SJCRH30 (cell line): ENCODE data around the gene CORO2A. TPM values are rescaled to one million over a fixed set of nuclear protein-coding genes. Genes with fewer than 3 reads are reported as not detected.
"Not testable (repeated sequence)": the region's sequence is repeated elsewhere in the genome, so short reads cannot be mapped to it uniquely, and the experiment has no call there.

Source experiments
- DNase-seq, 2 experiments: peaks; one replicate each; pipeline ENCODE4 v3.0.0-alpha.2; 2015 to 2020
- H3K27ac ChIP-seq: fragments of 250-450 bp; sonication (Bioruptor Pico); 2 replicates; pipeline ENCODE4 v1.5.1; 2020; ENCODE audit warnings: mild to moderate bottlenecking, moderate library complexity
- H3K27me3 ChIP-seq: fragments of 250-450 bp; sonication (Bioruptor Pico); 2 replicates; pipeline ENCODE4 v1.5.1; 2020; ENCODE audit warnings: mild to moderate bottlenecking, moderate library complexity
- H3K36me3 ChIP-seq: fragments of 250-450 bp; sonication (Bioruptor Pico); 2 replicates; pipeline ENCODE4 v1.5.1; 2020; ENCODE audit warnings: mild to moderate bottlenecking, moderate library complexity
- H3K4me1 ChIP-seq: fragments of 250-450 bp; sonication (Bioruptor Pico); 2 replicates; pipeline ENCODE4 v1.5.1; 2020; ENCODE audit warnings: mild to moderate bottlenecking, moderate library complexity
- H3K4me3 ChIP-seq: fragments of 250-450 bp; sonication (Bioruptor Pico); 2 replicates; pipeline ENCODE4 v1.5.1; 2020; ENCODE audit warnings: mild to moderate bottlenecking, moderate library complexity
- H3K9me3 ChIP-seq: fragments of 250-450 bp; sonication (Bioruptor Pico); replicated peaks from 2 replicates; pipeline ENCODE4 v1.5.1; 2020; ENCODE audit warnings: mild to moderate bottlenecking, moderate library complexity
- total RNA-seq: library from RNA; depleted of rRNA; stranded (reverse); fragments of >200 nt; shearing (Covaris generic); gene quantifications from 2 replicates; pipeline ENCODE4 v1.2.3, GENCODE V29; 2014

Gene CORO2A
- total RNA-seq, 1 experiment from 2014 or later = 0.55 TPM

GRCh38 chr9:98142182-98142907, 50.1 kb downstream of the CORO2A start:
- Histone ChIP-seq H3K9me3 (no peaks in the 10 kb centered on the region), H3K4me3 (no peak overlapping the region), H3K36me3 (no peaks in the 10 kb centered on the region), H3K27me3 (no peaks in the 10 kb centered on the region), H3K4me1 (peaks cover 3% of the 10 kb centered on the region; the same call in 1 of the 2 replicates), H3K27ac (no peak overlapping the region)
- DNase-seq = peak; percentile 27 to 49

- Histone ChIP-seq H3K27ac (no peak overlapping the region), H3K36me3 (no peaks in the 10 kb centered on the region), H3K27me3 (no peaks in the 10 kb centered on the region; the same call in 1 of the 2 replicates), H3K4me3 (no peak overlapping the region), H3K4me1 (peaks cover 3% of the 10 kb centered on the region; the same call in 1 of the 2 replicates), H3K9me3 (no peaks in the 10 kb centered on the region)
- DNase-seq = no peak
Measured at GRCh38 chr9:98140503-98140902, 51.9 kb downstream of the CORO2A start.

GRCh38 chr9:98136489-98136888, 55.9 kb downstream of the CORO2A start:
- no peak overlapping the region for H3K4me3 ChIP-seq
- H3K27ac ChIP-seq = no peak overlapping the region
- no peak for DNase-seq
- peaks cover 2% of the 10 kb centered on the region; the same call in 1 of the 2 replicates for H3K27me3 ChIP-seq
- H3K36me3 ChIP-seq = no peaks in the 10 kb centered on the region
- no peaks in the 10 kb centered on the region for H3K9me3 ChIP-seq
- no peaks in the 10 kb centered on the region for H3K4me1 ChIP-seq

- Histone ChIP-seq H3K4me3 (no peak overlapping the region), H3K9me3 (no peaks in the 10 kb centered on the region), H3K36me3 (no peaks in the 10 kb centered on the region), H3K27ac (no peak overlapping the region), H3K4me1 (no peaks in the 10 kb centered on the region), H3K27me3 (peaks cover 2% of the 10 kb centered on the region; the same call in 1 of the 2 replicates)
- no peak for DNase-seq
Measured at GRCh38 chr9:98135938-98136337, 56.5 kb downstream of the CORO2A start.

- no peaks in the 10 kb centered on the region for H3K9me3 ChIP-seq
- H3K4me3 ChIP-seq = no peak overlapping the region
- peaks cover 5% of the 10 kb centered on the region; the same call in 1 of the 2 replicates for H3K27me3 ChIP-seq
- H3K27ac ChIP-seq = no peak overlapping the region
- H3K36me3 ChIP-seq = no peaks in the 10 kb centered on the region
- no peak for DNase-seq
- H3K4me1 ChIP-seq = no peaks in the 10 kb centered on the region
Measured at GRCh38 chr9:98135558-98135934, 56.9 kb downstream of the CORO2A start.

GRCh38 chr9:98134702-98135557, 57.5 kb downstream of the CORO2A start:
- H3K4me1 ChIP-seq = no peaks in the 10 kb centered on the region
- no peak for DNase-seq
- H3K27ac ChIP-seq = no peak overlapping the region
- H3K27me3 ChIP-seq = peaks cover 8% of the 10 kb centered on the region; the same call in 1 of the 2 replicates
- H3K36me3 ChIP-seq = no peaks in the 10 kb centered on the region
- no peak overlapping the region for H3K4me3 ChIP-seq
- H3K9me3 ChIP-seq = no peaks in the 10 kb centered on the region

- no peaks in the 10 kb centered on the region for H3K9me3 ChIP-seq
- no peak overlapping the region for H3K4me3 ChIP-seq
- no peak overlapping the region for H3K27ac ChIP-seq
- H3K36me3 ChIP-seq = no peaks in the 10 kb centered on the region
- no peaks in the 10 kb centered on the region for H3K4me1 ChIP-seq
- H3K27me3 ChIP-seq = peaks cover 8% of the 10 kb centered on the region; the same call in 1 of the 2 replicates
- peak; percentile 50 to 57 for DNase-seq
Measured at GRCh38 chr9:98132806-98133631, 59.4 kb downstream of the CORO2A start.

- no peaks in the 10 kb centered on the region for H3K4me1 ChIP-seq
- H3K36me3 ChIP-seq = no peaks in the 10 kb centered on the region
- H3K9me3 ChIP-seq = no peaks in the 10 kb centered on the region
- peaks cover 8% of the 10 kb centered on the region; the same call in 1 of the 2 replicates for H3K27me3 ChIP-seq
- H3K27ac ChIP-seq = no peak overlapping the region
- DNase-seq = no peak
- H3K4me3 ChIP-seq = no peak overlapping the region
Measured at GRCh38 chr9:98132158-98132557, 60.3 kb downstream of the CORO2A start.

- Histone ChIP-seq H3K36me3 (no peaks in the 10 kb centered on the region), H3K4me3 (no peak overlapping the region)
Measured at GRCh38 chr9:98130576-98131228, 61.7 kb downstream of the CORO2A start.

GRCh38 chr9:98130060-98130459, 62.4 kb downstream of the CORO2A start:
- H3K27ac ChIP-seq, H3K4me1 ChIP-seq, H3K36me3 ChIP-seq, H3K9me3 ChIP-seq, H3K4me3 ChIP-seq, DNase-seq, H3K27me3 ChIP-seq: not testable (repeated sequence)

More at GRCh38 chr9:98130576-98131228, 61.7 kb downstream of the CORO2A start:
- Histone ChIP-seq H3K9me3 (no peaks in the 10 kb centered on the region), H3K27ac (no peak overlapping the region), H3K4me1 (no peaks in the 10 kb centered on the region), H3K27me3 (0 out of 2 replicates have a peak, but pooled peaks cover 8% of the 10 kb centered on the region)
- DNase-seq = no peak

GRCh38 chr9:98129451-98129881, 63.0 kb downstream of the CORO2A start:
- H3K4me3 ChIP-seq = no peak overlapping the region
- DNase-seq = no peak
- no peaks in the 10 kb centered on the region for H3K36me3 ChIP-seq
- no peaks in the 10 kb centered on the region for H3K9me3 ChIP-seq
- no peak overlapping the region for H3K27ac ChIP-seq
- H3K4me1 ChIP-seq = no peaks in the 10 kb centered on the region
- 0 out of 2 replicates have a peak, but pooled peaks cover 8% of the 10 kb centered on the region for H3K27me3 ChIP-seq

- no peak for DNase-seq
- H3K9me3 ChIP-seq = no peaks in the 10 kb centered on the region
- no peak overlapping the region for H3K27ac ChIP-seq
- H3K27me3 ChIP-seq = 0 out of 2 replicates have a peak, but pooled peaks cover 8% of the 10 kb centered on the region
- H3K4me1 ChIP-seq = no peaks in the 10 kb centered on the region
- no peak overlapping the region for H3K4me3 ChIP-seq
- no peaks in the 10 kb centered on the region for H3K36me3 ChIP-seq
Measured at GRCh38 chr9:98128316-98128715, 64.1 kb downstream of the CORO2A start.

- H3K4me1 ChIP-seq = no peaks in the 10 kb centered on the region
- H3K36me3 ChIP-seq = no peaks in the 10 kb centered on the region
- no peak for DNase-seq
Measured at GRCh38 chr9:98127226-98127625, 65.2 kb downstream of the CORO2A start.

More at GRCh38 chr9:98127226-98127625, 65.2 kb downstream of the CORO2A start:
- 0 out of 2 replicates have a peak, but pooled peaks cover 8% of the 10 kb centered on the region for H3K27me3 ChIP-seq
- no peaks in the 10 kb centered on the region for H3K9me3 ChIP-seq
- H3K27ac ChIP-seq = no peak overlapping the region
- no peak overlapping the region for H3K4me3 ChIP-seq
